ENCODE results near the gene TTC28.

DNA sequence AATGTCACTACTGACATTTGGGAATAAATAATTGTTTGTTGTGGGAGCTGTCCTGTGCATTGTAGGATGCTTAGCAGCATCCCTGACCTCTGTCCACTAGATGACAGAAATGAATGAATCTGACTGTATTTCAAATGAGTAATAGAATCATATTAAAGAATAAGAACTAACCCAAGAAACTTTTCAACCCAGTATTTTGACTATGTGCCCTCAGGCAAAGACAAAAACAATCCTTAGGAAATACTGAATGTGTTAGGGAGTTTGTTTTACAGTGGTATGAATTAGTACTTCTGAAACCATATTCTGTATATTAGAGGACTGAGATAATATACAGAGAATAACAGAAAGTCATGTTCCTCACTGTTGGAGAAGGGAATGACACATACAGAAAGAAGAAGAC is 439.7 kb downstream of the TTC28 start:
- TF ChIP-seq, protein P1, sequence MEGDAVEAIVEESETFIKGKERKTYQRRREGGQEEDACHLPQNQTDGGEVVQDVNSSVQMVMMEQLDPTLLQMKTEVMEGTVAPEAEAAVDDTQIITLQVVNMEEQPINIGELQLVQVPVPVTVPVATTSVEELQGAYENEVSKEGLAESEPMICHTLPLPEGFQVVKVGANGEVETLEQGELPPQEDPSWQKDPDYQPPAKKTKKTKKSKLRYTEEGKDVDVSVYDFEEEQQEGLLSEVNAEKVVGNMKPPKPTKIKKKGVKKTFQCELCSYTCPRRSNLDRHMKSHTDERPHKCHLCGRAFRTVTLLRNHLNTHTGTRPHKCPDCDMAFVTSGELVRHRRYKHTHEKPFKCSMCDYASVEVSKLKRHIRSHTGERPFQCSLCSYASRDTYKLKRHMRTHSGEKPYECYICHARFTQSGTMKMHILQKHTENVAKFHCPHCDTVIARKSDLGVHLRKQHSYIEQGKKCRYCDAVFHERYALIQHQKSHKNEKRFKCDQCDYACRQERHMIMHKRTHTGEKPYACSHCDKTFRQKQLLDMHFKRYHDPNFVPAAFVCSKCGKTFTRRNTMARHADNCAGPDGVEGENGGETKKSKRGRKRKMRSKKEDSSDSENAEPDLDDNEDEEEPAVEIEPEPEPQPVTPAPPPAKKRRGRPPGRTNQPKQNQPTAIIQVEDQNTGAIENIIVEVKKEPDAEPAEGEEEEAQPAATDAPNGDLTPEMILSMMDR (IDR thresholded peaks at IDR 0.05), result no peak
- no peak for TF ChIP-seq POLR2A (IDR thresholded peaks at IDR 0.05)

All from thyroid gland (tissue), 4 donors.